ENCODE results near the gene GAK. TPM values are rescaled to one million over a fixed set of nuclear protein-coding genes. Genes with fewer than 3 reads are reported as not detected.

Gene GAK
- total RNA-seq, 1 donor from 2014 or later = 97.1 TPM

DNA sequence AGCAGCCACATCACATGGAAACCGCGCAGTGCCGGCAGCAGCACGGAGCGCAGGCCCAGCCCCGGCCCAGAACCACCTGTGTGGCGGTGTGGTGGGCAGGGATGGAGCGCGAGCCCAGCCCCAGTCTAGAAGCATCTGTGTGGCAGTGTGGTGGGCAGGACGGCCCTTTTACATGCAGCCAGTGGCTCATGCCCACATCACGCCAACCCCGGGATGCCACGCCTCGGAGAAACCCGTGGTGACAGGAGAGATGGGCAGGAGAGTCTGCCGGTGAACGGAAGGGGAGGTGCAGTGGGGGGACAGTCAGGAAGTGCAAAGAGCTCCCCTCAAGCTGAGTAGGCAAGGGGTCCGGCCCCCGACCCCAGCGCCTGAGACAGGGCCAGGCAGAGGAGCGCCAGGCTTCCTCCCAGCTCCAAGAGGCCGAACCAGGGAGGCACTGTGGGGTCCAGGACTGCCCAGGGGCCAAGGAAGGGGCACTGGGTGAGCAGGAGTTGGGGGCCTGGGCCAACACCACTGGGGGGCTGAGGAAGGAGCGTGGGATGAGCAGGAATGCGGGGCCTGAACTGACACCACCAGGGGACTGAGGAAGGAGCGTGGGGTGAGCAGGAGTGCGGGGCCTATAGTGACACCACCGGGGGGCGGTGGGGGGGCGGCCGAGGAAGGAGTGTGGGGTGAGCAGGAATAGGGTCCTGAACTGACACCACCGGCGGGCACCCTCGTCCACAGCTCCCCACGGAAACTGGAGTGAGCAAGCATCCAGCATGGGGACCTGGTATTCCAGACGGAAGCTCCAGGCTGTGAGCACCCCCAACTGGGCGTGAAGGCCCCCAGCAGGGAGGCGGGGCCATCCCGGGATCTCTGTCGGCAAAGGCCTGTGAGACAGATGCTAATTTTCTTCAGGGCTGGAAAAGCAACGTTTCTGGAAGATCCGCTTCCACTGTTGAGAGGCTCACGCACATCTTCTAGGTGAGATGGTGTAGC lies 28.8 kb downstream of the GAK start:
- no peaks in the 10 kb centered on the region for H3K9me3 Mint-ChIP-seq
- no peak overlapping the region for H3K27ac Mint-ChIP-seq
- no peak overlapping the region for H3K4me3 Mint-ChIP-seq
- TF ChIP-seq, protein P1, sequence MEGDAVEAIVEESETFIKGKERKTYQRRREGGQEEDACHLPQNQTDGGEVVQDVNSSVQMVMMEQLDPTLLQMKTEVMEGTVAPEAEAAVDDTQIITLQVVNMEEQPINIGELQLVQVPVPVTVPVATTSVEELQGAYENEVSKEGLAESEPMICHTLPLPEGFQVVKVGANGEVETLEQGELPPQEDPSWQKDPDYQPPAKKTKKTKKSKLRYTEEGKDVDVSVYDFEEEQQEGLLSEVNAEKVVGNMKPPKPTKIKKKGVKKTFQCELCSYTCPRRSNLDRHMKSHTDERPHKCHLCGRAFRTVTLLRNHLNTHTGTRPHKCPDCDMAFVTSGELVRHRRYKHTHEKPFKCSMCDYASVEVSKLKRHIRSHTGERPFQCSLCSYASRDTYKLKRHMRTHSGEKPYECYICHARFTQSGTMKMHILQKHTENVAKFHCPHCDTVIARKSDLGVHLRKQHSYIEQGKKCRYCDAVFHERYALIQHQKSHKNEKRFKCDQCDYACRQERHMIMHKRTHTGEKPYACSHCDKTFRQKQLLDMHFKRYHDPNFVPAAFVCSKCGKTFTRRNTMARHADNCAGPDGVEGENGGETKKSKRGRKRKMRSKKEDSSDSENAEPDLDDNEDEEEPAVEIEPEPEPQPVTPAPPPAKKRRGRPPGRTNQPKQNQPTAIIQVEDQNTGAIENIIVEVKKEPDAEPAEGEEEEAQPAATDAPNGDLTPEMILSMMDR (conservative IDR thresholded peaks at IDR 0.05) = no peak
- peaks cover 4% of the 10 kb centered on the region for H3K36me3 Mint-ChIP-seq
- H3K4me1 Mint-ChIP-seq (ENCODE audit: unreplicated experiment) = no peaks in the 10 kb centered on the region
- no peak for DNase-seq (ENCODE audit: extremely low spot score, unreplicated experiment)
- no peaks in the 10 kb centered on the region for H3K27me3 Mint-ChIP-seq

DNA sequence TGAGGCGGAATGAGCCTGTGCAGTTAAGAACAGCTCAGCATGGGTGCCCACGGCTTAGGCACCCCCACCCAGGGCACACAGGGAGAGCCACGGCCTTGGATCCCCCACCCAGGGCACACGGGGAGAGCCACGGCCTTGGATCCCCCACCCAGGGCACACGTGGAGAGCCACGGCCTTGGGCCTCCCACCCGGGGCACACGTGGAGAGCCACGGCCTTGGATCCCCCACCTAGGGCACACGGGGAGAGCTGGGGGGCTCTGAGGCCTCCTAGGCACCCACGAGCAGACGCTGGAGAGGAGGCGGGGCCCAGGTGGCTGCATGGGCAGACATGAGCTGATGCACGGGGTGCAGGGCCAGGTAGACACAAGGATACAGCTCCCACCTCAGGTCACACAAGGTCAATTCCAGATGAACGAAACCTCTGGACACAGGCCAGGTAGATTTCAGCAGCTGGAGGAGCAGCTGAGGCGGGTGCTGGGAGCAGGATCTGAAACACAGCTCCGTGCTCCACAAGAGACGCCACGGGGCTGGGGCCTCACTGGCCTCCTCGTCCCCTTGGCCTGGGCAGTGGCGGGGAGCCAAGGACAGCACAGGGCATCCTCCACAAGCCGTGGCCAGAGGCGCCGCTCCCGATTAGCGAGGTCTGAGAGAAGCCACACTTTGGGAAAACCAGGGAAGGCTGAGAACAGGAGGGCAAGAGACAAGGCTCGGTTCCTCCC lies 30.8 kb downstream of the GAK start:
- Mint-ChIP-seq H3K36me3 (peaks cover 4% of the 10 kb centered on the region), H3K4me3 (no peak overlapping the region), H3K4me1 (ENCODE audit: unreplicated experiment) (no peaks in the 10 kb centered on the region), H3K27ac (no peak overlapping the region), H3K27me3 (no peaks in the 10 kb centered on the region), H3K9me3 (no peaks in the 10 kb centered on the region)
- no peak for DNase-seq (ENCODE audit: extremely low spot score, unreplicated experiment)
- TF ChIP-seq, protein P1 (conservative IDR thresholded peaks at IDR 0.05) = no peak

DNA sequence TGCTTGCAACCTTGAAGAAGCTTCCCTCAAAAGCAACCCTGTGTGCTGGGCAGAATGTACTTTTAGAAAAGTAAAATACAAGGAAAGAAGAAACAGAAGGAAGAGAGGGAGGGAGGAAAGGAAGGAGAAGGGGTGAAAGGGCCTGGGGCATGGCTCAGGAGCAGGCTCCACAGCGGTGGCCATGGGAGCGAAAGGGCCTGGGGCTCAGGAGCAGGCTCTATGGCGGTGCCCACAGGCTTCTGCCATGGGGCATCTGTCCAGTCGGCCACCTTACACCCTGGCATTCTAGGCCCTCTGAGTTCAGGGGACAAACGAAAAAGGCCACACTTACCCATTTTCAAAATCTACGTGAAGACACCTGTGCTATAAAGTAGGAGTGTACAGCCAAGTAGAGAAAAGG lies 31.4 kb downstream of the GAK start:
- DNase-seq (ENCODE audit: extremely low spot score, unreplicated experiment) = no peak
- H3K4me1 Mint-ChIP-seq (ENCODE audit: unreplicated experiment) = no peaks in the 10 kb centered on the region
- TF ChIP-seq, protein P1 (conservative IDR thresholded peaks at IDR 0.05) = no peak
- H3K27ac Mint-ChIP-seq = peak overlapping the region; percentile 48
- H3K4me3 Mint-ChIP-seq = no peak overlapping the region
- peaks cover 4% of the 10 kb centered on the region for H3K36me3 Mint-ChIP-seq
- no peaks in the 10 kb centered on the region for H3K9me3 Mint-ChIP-seq
- H3K27me3 Mint-ChIP-seq = no peaks in the 10 kb centered on the region

DNA sequence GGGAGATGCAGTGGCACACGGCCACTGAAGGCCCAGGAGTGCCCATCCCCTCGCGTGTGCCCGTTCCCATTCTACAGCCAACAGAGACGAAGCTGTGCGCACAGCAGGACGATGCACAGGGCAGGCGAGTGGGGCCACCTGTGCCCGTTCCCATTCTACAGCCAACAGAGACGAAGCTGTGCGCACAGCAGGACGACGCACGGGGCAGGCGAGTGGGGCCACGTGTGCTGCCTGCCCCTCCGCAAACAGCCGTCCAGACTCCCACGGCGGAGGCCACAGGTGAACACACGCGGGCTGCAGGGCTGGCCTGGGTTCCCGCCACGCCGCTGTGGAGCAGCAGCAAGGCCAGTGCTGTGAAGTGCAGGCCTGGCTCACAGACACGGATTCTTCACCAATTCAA lies 32.0 kb downstream of the GAK start:
- H3K4me3 Mint-ChIP-seq = no peak overlapping the region
- no peak for DNase-seq (ENCODE audit: extremely low spot score, unreplicated experiment)
- H3K36me3 Mint-ChIP-seq = peaks cover 4% of the 10 kb centered on the region
- H3K4me1 Mint-ChIP-seq (ENCODE audit: unreplicated experiment) = no peaks in the 10 kb centered on the region
- no peaks in the 10 kb centered on the region for H3K27me3 Mint-ChIP-seq
- TF ChIP-seq, protein P1 (conservative IDR thresholded peaks at IDR 0.05) = no peak
- no peaks in the 10 kb centered on the region for H3K9me3 Mint-ChIP-seq
- H3K27ac Mint-ChIP-seq = no peak overlapping the region

DNA sequence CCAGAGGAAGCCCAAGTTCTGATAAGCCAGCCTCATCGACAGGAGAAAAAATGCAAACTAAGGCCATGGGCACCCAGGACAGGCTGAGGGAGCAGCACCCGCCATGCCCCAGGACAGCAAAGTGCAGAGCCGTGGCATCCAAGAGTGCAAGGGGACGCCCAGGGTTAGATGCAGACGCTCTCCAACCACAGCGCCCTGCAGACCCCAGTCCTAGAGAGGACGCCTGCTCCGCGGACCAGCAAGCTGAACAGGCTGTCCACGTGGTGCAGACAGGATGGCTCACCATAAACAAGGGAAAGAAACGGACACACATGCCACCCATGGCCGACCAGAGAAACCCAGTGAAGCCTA lies 32.6 kb downstream of the GAK start:
- H3K27me3 Mint-ChIP-seq = no peaks in the 10 kb centered on the region
- TF ChIP-seq, protein P1 (conservative IDR thresholded peaks at IDR 0.05) = no peak
- no peak overlapping the region for H3K4me3 Mint-ChIP-seq
- no peak overlapping the region for H3K27ac Mint-ChIP-seq
- DNase-seq (ENCODE audit: extremely low spot score, unreplicated experiment) = no peak
- peaks cover 4% of the 10 kb centered on the region for H3K36me3 Mint-ChIP-seq
- no peaks in the 10 kb centered on the region for H3K4me1 Mint-ChIP-seq (ENCODE audit: unreplicated experiment)
- H3K9me3 Mint-ChIP-seq = no peaks in the 10 kb centered on the region
